Neural progenitor cell (in vitro differentiated cells): ENCODE results near the gene NDUFAF8.

ENCODE experiments used
- EZH2 ChIP-seq: fragments of 200-600 bp; sonication (generic); IDR thresholded peaks from 2 replicates; pipeline ENCODE4 v1.6.1; 2017; ENCODE audit warnings: antibody characterized with exemption, mild to moderate bottlenecking, moderate library complexity
- EZH2phosphoT487 ChIP-seq: fragments of 200-600 bp; sonication (generic); IDR thresholded peaks from 2 replicates; pipeline ENCODE4 v1.6.1; 2017; ENCODE audit warnings: antibody characterized with exemption
- TF ChIP-seq, protein P1 (sequence below): fragments of 200-600 bp; sonication (generic); IDR thresholded peaks from 2 replicates; pipeline ENCODE4 v1.5.1; 2017; ENCODE audit warnings: antibody characterized with exemption, mild to moderate bottlenecking

DNA sequence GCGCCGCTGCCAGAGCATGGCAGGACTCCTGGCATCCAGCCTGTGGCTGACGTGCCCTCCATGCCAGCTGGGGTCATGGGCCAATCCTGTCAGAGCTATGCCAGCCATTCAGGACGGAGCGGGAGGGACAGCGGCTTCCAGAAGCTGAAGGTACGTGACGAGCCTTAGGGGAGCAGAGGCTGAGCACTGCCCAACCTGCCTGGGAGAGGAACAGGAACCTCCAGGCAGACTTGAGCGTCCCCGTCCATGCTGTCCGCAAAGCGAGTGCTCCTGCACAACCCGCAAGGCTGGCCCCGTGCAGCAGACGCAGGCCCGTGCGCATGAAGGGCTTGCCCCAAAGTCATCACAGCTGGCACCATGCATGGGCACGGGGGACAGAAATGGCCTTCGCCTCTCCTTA lies 21.5 kb downstream of the NDUFAF8 start:
- TF ChIP-seq, protein P1, sequence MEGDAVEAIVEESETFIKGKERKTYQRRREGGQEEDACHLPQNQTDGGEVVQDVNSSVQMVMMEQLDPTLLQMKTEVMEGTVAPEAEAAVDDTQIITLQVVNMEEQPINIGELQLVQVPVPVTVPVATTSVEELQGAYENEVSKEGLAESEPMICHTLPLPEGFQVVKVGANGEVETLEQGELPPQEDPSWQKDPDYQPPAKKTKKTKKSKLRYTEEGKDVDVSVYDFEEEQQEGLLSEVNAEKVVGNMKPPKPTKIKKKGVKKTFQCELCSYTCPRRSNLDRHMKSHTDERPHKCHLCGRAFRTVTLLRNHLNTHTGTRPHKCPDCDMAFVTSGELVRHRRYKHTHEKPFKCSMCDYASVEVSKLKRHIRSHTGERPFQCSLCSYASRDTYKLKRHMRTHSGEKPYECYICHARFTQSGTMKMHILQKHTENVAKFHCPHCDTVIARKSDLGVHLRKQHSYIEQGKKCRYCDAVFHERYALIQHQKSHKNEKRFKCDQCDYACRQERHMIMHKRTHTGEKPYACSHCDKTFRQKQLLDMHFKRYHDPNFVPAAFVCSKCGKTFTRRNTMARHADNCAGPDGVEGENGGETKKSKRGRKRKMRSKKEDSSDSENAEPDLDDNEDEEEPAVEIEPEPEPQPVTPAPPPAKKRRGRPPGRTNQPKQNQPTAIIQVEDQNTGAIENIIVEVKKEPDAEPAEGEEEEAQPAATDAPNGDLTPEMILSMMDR = no peak
- no peak for TF ChIP-seq EZH2
- no peak for TF ChIP-seq EZH2phosphoT487
